Measurements from ENCODE around the gene SIGLEC1. TPM values are rescaled to one million over a fixed set of nuclear protein-coding genes. Genes with fewer than 3 reads are reported as not detected.

Gene SIGLEC1
- total and polyA plus RNA-seq, 2 experiments from 2014 or later: not detected

DNA sequence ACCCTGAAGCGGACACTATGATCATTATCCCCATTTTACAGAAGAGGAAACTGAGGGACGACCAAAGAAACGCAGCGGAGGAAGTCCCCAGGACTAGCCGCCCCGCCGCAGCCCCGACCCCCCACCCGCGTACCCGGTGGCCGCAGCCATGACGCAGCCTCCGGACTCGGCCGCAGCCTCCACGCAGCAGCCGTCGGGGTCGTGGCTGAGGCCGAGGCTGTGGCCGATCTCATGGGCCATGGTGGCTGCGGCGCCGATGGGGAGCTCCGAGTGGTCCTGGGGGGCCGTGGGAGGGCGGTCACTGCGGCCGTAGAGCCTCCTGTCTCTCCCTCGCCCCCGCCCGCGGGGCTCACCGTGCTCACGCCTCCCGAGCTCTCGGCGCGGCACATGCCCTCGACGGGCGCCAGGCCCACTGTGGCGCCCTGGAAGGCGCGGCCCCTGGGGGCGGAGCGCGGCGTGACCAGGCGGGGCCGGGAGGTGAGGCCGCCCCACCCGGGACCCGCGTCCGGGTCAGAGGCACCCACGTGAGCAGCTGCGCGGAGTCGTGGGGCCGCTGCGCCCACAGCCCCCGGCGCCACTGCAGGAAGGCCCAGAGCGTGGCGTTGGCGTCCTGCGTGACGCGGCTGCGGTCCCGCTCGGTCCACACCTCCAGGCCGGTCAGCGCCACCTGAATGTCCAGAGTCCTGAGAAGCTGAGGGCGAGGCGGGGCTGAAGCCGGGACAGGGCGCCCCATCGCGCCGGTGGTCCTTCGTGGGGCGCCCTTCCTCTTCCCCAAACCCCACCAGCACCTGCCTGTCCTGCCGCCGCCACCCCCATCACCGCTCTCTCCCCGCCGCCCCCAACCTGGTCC, 39.0 kb downstream of the SIGLEC1 start:
- Mint-ChIP-seq H3K9me3 (no peaks in the 10 kb centered on the region; the same call in 2 of the 3 replicates), H3K4me3 (peak overlapping the region; percentile 64), H3K36me3 (ENCODE audit: low read depth) (no peaks in the 10 kb centered on the region), H3K27me3 (ENCODE audit: insufficient read depth, low read depth, poor library complexity) (peaks cover 26% of the 10 kb centered on the region), H3K4me1 (peaks cover 30% of the 10 kb centered on the region), H3K27ac (no peak overlapping the region)
- Histone ChIP-seq H2AFZ (no peak overlapping the region), H3K4me2 (peak overlapping the region; percentile 85), H3K27ac (ENCODE audit: low read depth) (no peak overlapping the region), H3K36me3 (ENCODE audit: insufficient read depth) (no peaks in the 10 kb centered on the region), H3K4me3 (peak overlapping the region; percentile 62), H3K79me2 (replicated peaks; ENCODE audit: insufficient read depth) (no peaks in the 10 kb centered on the region), H3F3A (replicated peaks; ENCODE audit: low read depth) (peaks cover 3% of the 10 kb centered on the region; the same call in 1 of the 2 replicates), H3K4me1 (ENCODE audit: insufficient read depth) (no peaks in the 10 kb centered on the region), H3K27me3 (ENCODE audit: insufficient read depth) (peaks cover 45% of the 10 kb centered on the region), H4K20me1 (replicated peaks; ENCODE audit: insufficient read depth) (no peaks in the 10 kb centered on the region), H3K9me2 (ENCODE audit: insufficient read depth) (no peaks in the 10 kb centered on the region)
- ATAC-seq (peak; percentile 6), DNase-seq (ENCODE audit: low spot score) (peak; percentile 54)
- TF ChIP-seq, protein P1, sequence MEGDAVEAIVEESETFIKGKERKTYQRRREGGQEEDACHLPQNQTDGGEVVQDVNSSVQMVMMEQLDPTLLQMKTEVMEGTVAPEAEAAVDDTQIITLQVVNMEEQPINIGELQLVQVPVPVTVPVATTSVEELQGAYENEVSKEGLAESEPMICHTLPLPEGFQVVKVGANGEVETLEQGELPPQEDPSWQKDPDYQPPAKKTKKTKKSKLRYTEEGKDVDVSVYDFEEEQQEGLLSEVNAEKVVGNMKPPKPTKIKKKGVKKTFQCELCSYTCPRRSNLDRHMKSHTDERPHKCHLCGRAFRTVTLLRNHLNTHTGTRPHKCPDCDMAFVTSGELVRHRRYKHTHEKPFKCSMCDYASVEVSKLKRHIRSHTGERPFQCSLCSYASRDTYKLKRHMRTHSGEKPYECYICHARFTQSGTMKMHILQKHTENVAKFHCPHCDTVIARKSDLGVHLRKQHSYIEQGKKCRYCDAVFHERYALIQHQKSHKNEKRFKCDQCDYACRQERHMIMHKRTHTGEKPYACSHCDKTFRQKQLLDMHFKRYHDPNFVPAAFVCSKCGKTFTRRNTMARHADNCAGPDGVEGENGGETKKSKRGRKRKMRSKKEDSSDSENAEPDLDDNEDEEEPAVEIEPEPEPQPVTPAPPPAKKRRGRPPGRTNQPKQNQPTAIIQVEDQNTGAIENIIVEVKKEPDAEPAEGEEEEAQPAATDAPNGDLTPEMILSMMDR (conservative IDR thresholded peaks at IDR 0.05; ENCODE audit: low read depth in 2 of 2): no peak
- no peak for TF ChIP-seq ZNF114 (CRISPR knock-in tag; IDR thresholded peaks at IDR 0.05)
- TF ChIP-seq, protein P2, sequence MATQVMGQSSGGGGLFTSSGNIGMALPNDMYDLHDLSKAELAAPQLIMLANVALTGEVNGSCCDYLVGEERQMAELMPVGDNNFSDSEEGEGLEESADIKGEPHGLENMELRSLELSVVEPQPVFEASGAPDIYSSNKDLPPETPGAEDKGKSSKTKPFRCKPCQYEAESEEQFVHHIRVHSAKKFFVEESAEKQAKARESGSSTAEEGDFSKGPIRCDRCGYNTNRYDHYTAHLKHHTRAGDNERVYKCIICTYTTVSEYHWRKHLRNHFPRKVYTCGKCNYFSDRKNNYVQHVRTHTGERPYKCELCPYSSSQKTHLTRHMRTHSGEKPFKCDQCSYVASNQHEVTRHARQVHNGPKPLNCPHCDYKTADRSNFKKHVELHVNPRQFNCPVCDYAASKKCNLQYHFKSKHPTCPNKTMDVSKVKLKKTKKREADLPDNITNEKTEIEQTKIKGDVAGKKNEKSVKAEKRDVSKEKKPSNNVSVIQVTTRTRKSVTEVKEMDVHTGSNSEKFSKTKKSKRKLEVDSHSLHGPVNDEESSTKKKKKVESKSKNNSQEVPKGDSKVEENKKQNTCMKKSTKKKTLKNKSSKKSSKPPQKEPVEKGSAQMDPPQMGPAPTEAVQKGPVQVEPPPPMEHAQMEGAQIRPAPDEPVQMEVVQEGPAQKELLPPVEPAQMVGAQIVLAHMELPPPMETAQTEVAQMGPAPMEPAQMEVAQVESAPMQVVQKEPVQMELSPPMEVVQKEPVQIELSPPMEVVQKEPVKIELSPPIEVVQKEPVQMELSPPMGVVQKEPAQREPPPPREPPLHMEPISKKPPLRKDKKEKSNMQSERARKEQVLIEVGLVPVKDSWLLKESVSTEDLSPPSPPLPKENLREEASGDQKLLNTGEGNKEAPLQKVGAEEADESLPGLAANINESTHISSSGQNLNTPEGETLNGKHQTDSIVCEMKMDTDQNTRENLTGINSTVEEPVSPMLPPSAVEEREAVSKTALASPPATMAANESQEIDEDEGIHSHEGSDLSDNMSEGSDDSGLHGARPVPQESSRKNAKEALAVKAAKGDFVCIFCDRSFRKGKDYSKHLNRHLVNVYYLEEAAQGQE (IDR thresholded peaks at IDR 0.05; ENCODE audit: unreplicated experiment): no peak
- TF ChIP-seq JUNB (IDR thresholded peaks at IDR 0.05; ENCODE audit: unreplicated experiment): no peak
- TF ChIP-seq EZH2phosphoT487 (IDR thresholded peaks at IDR 0.05; ENCODE audit: unreplicated experiment): no peak
- TF ChIP-seq, protein P3, sequence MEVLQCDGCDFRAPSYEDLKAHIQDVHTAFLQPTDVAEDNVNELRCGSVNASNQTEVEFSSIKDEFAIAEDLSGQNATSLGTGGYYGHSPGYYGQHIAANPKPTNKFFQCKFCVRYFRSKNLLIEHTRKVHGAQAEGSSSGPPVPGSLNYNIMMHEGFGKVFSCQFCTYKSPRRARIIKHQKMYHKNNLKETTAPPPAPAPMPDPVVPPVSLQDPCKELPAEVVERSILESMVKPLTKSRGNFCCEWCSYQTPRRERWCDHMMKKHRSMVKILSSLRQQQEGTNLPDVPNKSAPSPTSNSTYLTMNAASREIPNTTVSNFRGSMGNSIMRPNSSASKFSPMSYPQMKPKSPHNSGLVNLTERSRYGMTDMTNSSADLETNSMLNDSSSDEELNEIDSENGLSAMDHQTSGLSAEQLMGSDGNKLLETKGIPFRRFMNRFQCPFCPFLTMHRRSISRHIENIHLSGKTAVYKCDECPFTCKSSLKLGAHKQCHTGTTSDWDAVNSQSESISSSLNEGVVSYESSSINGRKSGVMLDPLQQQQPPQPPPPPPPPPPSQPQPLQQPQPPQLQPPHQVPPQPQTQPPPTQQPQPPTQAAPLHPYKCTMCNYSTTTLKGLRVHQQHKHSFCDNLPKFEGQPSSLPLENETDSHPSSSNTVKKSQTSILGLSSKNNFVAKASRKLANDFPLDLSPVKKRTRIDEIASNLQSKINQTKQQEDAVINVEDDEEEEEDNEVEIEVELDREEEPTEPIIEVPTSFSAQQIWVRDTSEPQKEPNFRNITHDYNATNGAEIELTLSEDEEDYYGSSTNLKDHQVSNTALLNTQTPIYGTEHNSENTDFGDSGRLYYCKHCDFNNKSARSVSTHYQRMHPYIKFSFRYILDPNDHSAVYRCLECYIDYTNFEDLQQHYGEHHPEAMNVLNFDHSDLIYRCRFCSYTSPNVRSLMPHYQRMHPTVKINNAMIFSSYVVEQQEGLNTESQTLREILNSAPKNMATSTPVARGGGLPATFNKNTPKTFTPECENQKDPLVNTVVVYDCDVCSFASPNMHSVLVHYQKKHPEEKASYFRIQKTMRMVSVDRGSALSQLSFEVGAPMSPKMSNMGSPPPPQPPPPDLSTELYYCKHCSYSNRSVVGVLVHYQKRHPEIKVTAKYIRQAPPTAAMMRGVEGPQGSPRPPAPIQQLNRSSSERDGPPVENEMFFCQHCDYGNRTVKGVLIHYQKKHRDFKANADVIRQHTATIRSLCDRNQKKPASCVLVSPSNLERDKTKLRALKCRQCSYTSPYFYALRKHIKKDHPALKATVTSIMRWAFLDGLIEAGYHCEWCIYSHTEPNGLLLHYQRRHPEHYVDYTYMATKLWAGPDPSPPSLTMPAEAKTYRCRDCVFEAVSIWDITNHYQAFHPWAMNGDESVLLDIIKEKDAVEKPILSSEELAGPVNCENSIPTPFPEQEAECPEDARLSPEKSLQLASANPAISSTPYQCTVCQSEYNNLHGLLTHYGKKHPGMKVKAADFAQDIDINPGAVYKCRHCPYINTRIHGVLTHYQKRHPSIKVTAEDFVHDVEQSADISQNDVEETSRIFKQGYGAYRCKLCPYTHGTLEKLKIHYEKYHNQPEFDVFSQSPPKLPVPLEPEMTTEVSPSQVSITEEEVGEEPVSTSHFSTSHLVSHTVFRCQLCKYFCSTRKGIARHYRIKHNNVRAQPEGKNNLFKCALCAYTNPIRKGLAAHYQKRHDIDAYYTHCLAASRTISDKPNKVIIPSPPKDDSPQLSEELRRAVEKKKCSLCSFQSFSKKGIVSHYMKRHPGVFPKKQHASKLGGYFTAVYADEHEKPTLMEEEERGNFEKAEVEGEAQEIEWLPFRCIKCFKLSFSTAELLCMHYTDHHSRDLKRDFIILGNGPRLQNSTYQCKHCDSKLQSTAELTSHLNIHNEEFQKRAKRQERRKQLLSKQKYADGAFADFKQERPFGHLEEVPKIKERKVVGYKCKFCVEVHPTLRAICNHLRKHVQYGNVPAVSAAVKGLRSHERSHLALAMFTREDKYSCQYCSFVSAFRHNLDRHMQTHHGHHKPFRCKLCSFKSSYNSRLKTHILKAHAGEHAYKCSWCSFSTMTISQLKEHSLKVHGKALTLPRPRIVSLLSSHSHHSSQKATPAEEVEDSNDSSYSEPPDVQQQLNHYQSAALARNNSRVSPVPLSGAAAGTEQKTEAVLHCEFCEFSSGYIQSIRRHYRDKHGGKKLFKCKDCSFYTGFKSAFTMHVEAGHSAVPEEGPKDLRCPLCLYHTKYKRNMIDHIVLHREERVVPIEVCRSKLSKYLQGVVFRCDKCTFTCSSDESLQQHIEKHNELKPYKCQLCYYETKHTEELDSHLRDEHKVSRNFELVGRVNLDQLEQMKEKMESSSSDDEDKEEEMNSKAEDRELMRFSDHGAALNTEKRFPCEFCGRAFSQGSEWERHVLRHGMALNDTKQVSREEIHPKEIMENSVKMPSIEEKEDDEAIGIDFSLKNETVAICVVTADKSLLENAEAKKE (CRISPR knock-in tag; IDR thresholded peaks at IDR 0.05): no peak
- no peak for TF ChIP-seq POLR2AphosphoS5 (IDR thresholded peaks at IDR 0.05; ENCODE audit: low read depth)
